Caco-2 (cell line): Measurements from ENCODE around the gene CHST9. TPM values are rescaled to one million over a fixed set of nuclear protein-coding genes. Genes with fewer than 3 reads are reported as not detected.

Experiments used
- BruUV-seq: library from RNA; stranded (reverse); fragments of 400-500 nt; replicated peaks from 2 replicates; lab custom pipeline; 2021; lab: Mats Ljungman, UMichigan
- CTCF ChIA-PET: fragments of 300-600 bp; sonication (Branson Sonifier 250); formaldehyde crosslinking; loops from one replicate; lab custom pipeline; 2022; ENCODE audit warnings: antibody characterized with exemption; lab: Charles Lee
- POLR2A ChIA-PET: fragments of 300-600 bp; sonication (Branson Sonifier 250); formaldehyde crosslinking; loops from one replicate; lab custom pipeline; 2022; ENCODE audit warnings: antibody characterized with exemption; lab: Charles Lee
- DNase-seq, 2 experiments: peaks; one replicate each; pipeline versions ENCODE4 v3.0.0 to v3.0.0-alpha.2; 2020 to 2022
- H3K27me3 ChIP-seq: replicated peaks from 2 replicates; pipeline ENCODE4 v1.6.0; 2011; ENCODE audit warnings: low read length; ENCODE audit not compliant: control insufficient read depth, insufficient read depth
- H3K36me3 ChIP-seq: 2 replicates; pipeline ENCODE4 v1.5.1; 2011; ENCODE audit warnings: low read length; ENCODE audit not compliant: control insufficient read depth, insufficient read depth
- H3K4me1 ChIP-seq: fragments of 250-450 bp; sonication (Bioruptor Pico); 2 replicates; pipeline ENCODE4 v1.5.1; 2020; ENCODE audit warnings: mild to moderate bottlenecking
- H3K4me3 ChIP-seq: 2 replicates; pipeline ENCODE4 v1.5.1; 2011; ENCODE audit warnings: low read depth, mild to moderate bottlenecking, control low read depth, low read length
- H3K9me3 ChIP-seq: fragments of 250-450 bp; sonication (Bioruptor Pico); 2 replicates; pipeline ENCODE4 v1.5.1; 2020; ENCODE audit warnings: mild to moderate bottlenecking, moderate library complexity
- H3K27ac Mint-ChIP-seq: one replicate; pipeline ENCODE4 v1.8.0; 2022; ENCODE audit warnings: mixed read lengths; ENCODE audit not compliant: unreplicated experiment
- H3K27me3 Mint-ChIP-seq: one replicate; pipeline ENCODE4 v1.8.0; 2022; ENCODE audit warnings: mixed read lengths; ENCODE audit not compliant: insufficient read depth, unreplicated experiment
- H3K36me3 Mint-ChIP-seq: one replicate; pipeline ENCODE4 v1.8.0; 2022; ENCODE audit warnings: mild to moderate bottlenecking, mixed read lengths; ENCODE audit not compliant: insufficient read depth, unreplicated experiment
- H3K4me1 Mint-ChIP-seq: one replicate; pipeline ENCODE4 v1.8.0; 2022; ENCODE audit warnings: low read depth, mixed read lengths; ENCODE audit not compliant: unreplicated experiment
- H3K4me3 Mint-ChIP-seq: one replicate; pipeline ENCODE4 v1.8.0; 2022; ENCODE audit warnings: mild to moderate bottlenecking, moderate library complexity, mixed read lengths; ENCODE audit not compliant: unreplicated experiment
- H3K9me3 Mint-ChIP-seq: one replicate; pipeline ENCODE4 v1.8.0; 2022; ENCODE audit warnings: mixed read lengths; ENCODE audit not compliant: unreplicated experiment
- CTCF ChIP-seq, 2 experiments: fragments of 200-600 bp in 1 of 2; IDR thresholded peaks; 1 replicate in 1 of 2; 2 replicates in 1 of 2; pipeline versions ENCODE4 v1.5.1 to v1.8.0; 2011 to 2022; ENCODE audit warnings: antibody characterized with exemption in 1 of 2, control low read depth in 1 of 2, inconsistent platforms in 1 of 2, low read depth in 1 of 2, low read length in 1 of 2, mild to moderate bottlenecking in 1 of 2, moderate library complexity in 1 of 2; ENCODE audit not compliant: insufficient read depth in 1 of 2, severe bottlenecking in 1 of 2, unreplicated experiment in 1 of 2
- intact Hi-C: fragments of 100-400 bp; cut with micrococcal nuclease; formaldehyde crosslinking; loops from one replicate; pipeline ENCODE4 v1.10.0; 2022; ENCODE audit not compliant: unreplicated experiment
- total RNA-seq: library from RNA; stranded (reverse); gene quantifications from 2 replicates; pipeline ENCODE4 v1.2.3, GENCODE V29; 2022

Gene CHST9
- total RNA-seq, 1 experiment from 2014 or later = 26.5 TPM

GRCh38 chr18:26961839-26962238 lies 223.3 kb downstream of the CHST9 start:
- H3K4me1 Mint-ChIP-seq = no peaks in the 10 kb centered on the region
- POLR2A ChIA-PET = no interaction called here
- H3K27ac Mint-ChIP-seq = no peak overlapping the region
- intact Hi-C loops = no loop called here
- no peaks in the 10 kb centered on the region for H3K36me3 Mint-ChIP-seq
- no peaks in the 10 kb centered on the region for H3K36me3 ChIP-seq
- no peak overlapping the region for H3K4me3 ChIP-seq
- BruUV-seq = no TSS peak
- TF ChIP-seq CTCF (IDR thresholded peaks at IDR 0.05; ENCODE audit: insufficient read depth in 1 of 2, low read depth in 1 of 2, low read length in 1 of 2, severe bottlenecking in 1 of 2, unreplicated experiment in 1 of 2) = no peak
- no peaks in the 10 kb centered on the region for H3K9me3 Mint-ChIP-seq
- CTCF ChIA-PET = no interaction called here
- no peaks in the 10 kb centered on the region for H3K9me3 ChIP-seq
- DNase-seq = no peak
- H3K4me1 ChIP-seq = no peaks in the 10 kb centered on the region
- H3K27me3 Mint-ChIP-seq = no peaks in the 10 kb centered on the region
- H3K27me3 ChIP-seq = no peaks in the 10 kb centered on the region
- no peak overlapping the region for H3K4me3 Mint-ChIP-seq

GRCh38 chr18:26960911-26961310 lies 224.2 kb downstream of the CHST9 start:
- H3K9me3 Mint-ChIP-seq = no peaks in the 10 kb centered on the region
- H3K4me1 ChIP-seq = no peaks in the 10 kb centered on the region
- H3K4me3 ChIP-seq = no peak overlapping the region
- no peak for DNase-seq
- H3K27me3 Mint-ChIP-seq = no peaks in the 10 kb centered on the region
- ChIA-PET CTCF (no interaction called here), POLR2A (no interaction called here)
- H3K4me1 Mint-ChIP-seq = no peaks in the 10 kb centered on the region
- H3K27me3 ChIP-seq = no peaks in the 10 kb centered on the region
- no peaks in the 10 kb centered on the region for H3K9me3 ChIP-seq
- no peak for TF ChIP-seq CTCF (IDR thresholded peaks at IDR 0.05; ENCODE audit: insufficient read depth in 1 of 2, low read depth in 1 of 2, low read length in 1 of 2, severe bottlenecking in 1 of 2, unreplicated experiment in 1 of 2)
- H3K36me3 Mint-ChIP-seq = no peaks in the 10 kb centered on the region
- H3K36me3 ChIP-seq = no peaks in the 10 kb centered on the region
- H3K27ac Mint-ChIP-seq = no peak overlapping the region
- no peak overlapping the region for H3K4me3 Mint-ChIP-seq
- no TSS peak for BruUV-seq
- intact Hi-C loops = no loop called here

- H3K4me1 ChIP-seq = no peaks in the 10 kb centered on the region
- no peaks in the 10 kb centered on the region for H3K9me3 Mint-ChIP-seq
- H3K4me3 Mint-ChIP-seq = no peak overlapping the region
- H3K36me3 ChIP-seq = no peaks in the 10 kb centered on the region
- no peak for TF ChIP-seq CTCF (IDR thresholded peaks at IDR 0.05; ENCODE audit: insufficient read depth in 1 of 2, low read depth in 1 of 2, low read length in 1 of 2, severe bottlenecking in 1 of 2, unreplicated experiment in 1 of 2)
- no peaks in the 10 kb centered on the region for H3K27me3 ChIP-seq
- intact Hi-C loops = no loop called here
- no TSS peak for BruUV-seq
- POLR2A ChIA-PET = no interaction called here
- H3K27me3 Mint-ChIP-seq = no peaks in the 10 kb centered on the region
- H3K4me1 Mint-ChIP-seq = no peaks in the 10 kb centered on the region
- no peaks in the 10 kb centered on the region for H3K9me3 ChIP-seq
- H3K27ac Mint-ChIP-seq = no peak overlapping the region
- CTCF ChIA-PET = no interaction called here
- no peak overlapping the region for H3K4me3 ChIP-seq
- DNase-seq = no peak
- no peaks in the 10 kb centered on the region for H3K36me3 Mint-ChIP-seq
Observed at GRCh38 chr18:26956863-26957262, 228.2 kb downstream of the CHST9 start.
